ENCODE data around the gene GUCA2A.

GUCA2A gene

DNA sequence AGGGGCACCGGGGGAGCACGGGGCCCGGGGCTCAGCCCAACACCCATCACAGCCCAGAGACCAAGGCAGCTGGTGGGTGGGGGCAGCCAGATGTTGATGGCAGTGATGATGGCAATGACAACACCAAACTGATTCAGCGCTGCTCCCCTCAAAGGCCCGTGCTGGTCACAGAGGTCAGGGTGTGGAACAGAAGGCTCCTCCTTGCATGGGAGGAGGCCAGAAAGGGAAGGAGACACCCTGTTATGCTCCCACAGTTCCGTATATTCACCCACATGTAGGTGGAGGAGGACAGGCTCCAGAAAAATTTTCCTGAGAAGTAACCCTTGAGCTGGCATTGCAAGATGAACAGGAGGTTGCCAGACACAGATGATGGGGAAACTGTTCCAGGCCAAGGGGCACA lies 10.9 kb downstream of the GUCA2A start:
- no peak for DNase-seq (ENCODE audit: low spot score)

- DNase-seq (ENCODE audit: low spot score): no peak
Observed at GRCh38 chr1:42152907-42153600, 11.5 kb downstream of the GUCA2A start, which contains the start of gene GUCA2B. Gene GUCA2B (plus strand): TSS chr1:42153410. CDS start chr1:42153451, 41 bp downstream.

- DNase-seq (ENCODE audit: low spot score): no peak
Observed at GRCh38 chr1:42152119-42152518, 12.4 kb downstream of the GUCA2A start.

- DNase-seq (ENCODE audit: low spot score): no peak
Observed at GRCh38 chr1:42150651-42151050, 13.9 kb downstream of the GUCA2A start.

DNA sequence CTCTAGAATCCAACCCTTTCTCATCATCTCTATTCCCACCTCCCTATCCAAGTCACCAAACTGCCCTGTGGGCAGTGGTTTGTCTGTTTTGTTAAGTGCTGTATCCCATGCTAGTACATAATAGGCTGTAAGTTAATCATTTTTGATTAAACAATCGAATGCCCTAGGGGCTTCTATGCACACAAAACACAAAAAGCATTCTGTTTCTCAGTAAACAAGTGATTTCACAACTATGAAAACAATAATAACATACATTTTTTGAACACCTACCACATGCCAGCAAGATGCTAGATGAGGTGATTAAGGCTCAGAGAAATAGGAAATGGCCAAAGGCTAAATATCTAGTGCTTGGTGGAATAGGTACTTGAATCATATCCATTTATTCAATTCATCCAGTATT lies 16.4 kb downstream of the GUCA2A start:
- DNase-seq (ENCODE audit: low spot score): no peak

DNA sequence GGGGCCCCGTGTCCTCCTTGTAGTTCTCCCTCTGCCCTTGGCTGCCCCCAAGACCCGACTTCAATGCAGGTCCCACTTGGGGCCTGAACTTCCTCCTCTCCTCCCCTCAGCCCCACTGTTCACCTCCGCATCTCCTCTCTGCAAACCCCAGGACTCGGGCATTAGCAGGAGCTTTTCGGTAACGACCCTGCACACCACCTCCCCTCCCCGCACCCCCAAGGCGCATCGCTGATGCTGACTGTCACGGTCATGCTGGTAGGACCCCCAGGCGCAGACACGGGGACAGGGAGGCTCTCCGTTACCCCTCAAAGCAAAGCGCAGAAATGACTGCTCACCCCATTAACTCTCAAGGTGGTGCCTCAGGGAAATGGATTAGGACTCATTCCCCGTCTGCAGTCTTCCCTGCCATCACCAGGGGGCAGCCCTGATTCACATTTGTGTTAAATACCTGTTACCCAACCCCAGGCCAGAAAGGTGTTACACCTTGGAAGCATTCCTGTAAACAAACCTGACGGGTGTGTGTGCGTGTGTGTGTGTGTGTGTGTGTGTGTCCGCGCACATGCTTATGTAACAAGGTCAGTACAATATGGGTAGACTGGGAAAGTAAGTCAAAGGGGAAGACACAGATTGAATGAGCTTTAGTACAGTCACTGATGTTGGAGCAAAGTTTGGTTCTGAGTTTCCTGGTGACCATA lies 17.8 kb downstream of the GUCA2A start:
- peak; percentile 69 for DNase-seq (ENCODE audit: low spot score)

- DNase-seq (ENCODE audit: low spot score): no peak
Observed at GRCh38 chr1:42145764-42146625, 18.6 kb downstream of the GUCA2A start.

GRCh38 chr1:42145389-42145716 lies 19.2 kb downstream of the GUCA2A start:
- no peak for DNase-seq (ENCODE audit: low spot score)

DNA sequence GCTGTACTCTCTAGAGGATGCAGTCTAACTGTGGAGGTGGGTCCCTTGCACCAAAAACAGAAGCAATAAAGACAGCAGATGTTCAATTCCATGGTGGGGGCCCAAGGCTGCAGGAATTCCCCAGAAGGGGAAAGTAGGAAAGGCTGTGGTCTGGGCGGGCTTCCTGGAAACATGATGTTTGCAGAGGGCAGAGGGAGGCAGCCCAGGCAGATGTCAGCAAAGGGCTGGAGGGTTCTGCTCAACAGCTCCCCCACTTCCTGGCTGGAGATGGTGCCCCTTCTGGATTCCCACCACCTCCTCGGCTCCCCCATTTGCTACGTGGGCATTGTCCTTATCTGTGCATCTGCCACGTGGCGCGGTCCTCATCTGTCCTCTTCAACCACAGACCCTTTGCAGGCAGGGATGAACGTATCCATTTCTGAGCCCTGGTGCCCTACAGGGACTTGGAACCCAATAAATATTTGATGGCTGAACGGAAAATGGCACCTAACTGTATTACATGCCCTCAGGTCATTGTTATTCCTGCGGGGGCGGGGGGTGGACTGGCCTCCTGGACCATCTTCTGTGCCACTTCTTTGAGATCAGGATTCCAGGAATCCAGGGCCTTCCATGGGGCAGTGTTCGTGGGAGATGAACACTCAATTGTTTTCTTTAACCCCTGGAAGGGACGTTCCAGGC lies 19.7 kb downstream of the GUCA2A start:
- no peak for DNase-seq (ENCODE audit: low spot score)

DNA sequence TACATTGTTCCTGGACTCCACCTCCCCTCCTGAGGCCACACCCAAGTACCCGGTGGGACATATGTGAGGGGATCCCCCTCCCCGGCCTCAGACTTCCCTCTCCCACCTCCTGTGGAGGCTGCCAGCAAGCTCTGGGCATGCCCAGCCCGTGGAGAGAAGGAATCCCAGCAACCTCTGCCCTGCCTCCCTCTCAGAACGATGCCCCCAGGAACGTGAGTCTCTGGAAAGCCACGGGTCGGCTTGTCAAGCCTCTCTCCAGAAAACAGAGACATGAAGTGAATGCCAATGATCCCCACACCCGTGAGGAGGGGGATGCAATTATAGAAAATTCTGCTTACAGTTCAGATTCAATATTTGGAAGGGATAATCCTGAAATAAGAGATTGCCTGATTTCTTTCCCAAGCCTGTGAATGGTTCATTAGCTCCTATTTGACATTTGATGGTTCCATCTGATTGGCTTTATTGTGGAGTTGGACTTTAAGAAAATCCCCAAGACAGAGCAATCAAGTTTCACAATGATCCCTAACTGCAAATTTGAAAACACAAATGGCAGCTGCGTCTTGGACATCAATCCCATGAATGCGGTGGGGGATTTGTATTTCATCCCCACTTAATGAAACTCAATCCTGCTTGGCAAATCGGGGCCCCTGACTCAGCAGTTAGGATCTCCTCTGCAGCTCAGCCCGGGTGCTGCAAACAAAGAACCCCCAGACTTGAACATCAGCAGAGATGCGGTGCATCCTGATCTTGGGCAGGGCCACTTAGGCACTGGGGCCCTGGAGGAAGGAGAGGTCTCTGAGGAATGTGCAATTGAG lies 20.4 kb downstream of the GUCA2A start:
- no peak for DNase-seq (ENCODE audit: low spot score)

GRCh38 chr1:42142894-42143675 lies 21.5 kb downstream of the GUCA2A start:
- DNase-seq (ENCODE audit: low spot score): no peak

- no peak for DNase-seq (ENCODE audit: low spot score)
Observed at GRCh38 chr1:42141978-42142377, 22.6 kb downstream of the GUCA2A start.

- no peak for DNase-seq (ENCODE audit: low spot score)
Observed at GRCh38 chr1:42140191-42140590, 24.4 kb downstream of the GUCA2A start.

DNA sequence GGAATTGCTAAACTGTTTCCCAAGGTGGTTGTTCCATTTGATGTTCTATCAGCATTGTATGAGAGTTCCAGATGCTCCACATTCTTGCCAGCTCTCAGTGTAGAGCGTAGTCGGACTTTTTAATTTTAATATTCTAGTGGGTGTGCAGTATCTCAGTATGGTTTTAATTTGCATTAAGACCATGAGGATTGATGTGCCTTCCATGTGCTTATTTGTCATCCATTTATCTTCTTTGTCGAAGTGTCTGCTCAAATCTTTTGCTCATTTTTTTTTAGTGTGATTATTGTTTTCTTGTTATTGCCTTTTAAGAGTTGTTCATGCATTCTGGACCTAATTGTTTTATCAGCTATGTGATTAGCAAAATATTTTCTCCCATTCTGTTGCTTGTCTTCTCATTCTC lies 25.1 kb downstream of the GUCA2A start:
- DNase-seq (ENCODE audit: low spot score): no peak

DNA sequence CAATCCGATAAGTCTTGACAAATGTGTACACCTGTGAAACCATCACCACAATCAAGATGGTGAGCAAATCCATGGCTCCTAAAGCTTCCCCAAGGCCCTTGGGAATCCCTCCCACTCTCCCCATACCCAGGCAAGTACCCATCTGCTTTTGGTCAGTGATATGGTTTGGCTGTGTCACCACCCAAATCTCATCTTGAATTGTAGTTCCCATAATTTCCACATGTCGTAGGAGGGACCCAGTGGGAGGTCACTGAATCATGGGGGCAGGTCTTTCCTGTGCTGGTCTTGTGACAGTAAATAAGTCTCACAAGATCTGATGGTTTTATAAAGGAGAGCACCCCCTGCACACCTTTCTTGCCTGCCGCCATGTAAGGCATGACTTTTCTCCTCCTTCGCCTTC lies 26.0 kb downstream of the GUCA2A start:
- DNase-seq (ENCODE audit: low spot score): no peak

DNA sequence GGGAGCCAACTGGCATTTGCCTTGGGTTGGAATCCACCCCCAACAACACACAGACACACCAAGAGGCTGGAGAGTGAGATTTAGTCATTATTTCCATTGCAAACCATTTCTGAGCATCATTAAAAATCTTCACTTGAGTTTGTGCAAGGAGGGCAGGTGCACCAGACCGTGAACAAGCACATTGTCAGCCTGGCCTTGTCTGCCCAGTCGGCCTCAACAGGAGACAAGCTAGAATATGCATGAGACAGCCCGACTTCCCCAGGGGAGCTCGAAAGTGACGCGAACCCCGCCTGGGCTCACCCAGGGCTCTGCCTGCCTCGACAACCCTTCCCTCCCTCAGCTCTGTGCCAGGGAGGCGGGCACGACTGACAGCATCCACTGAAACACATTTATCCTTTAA lies 26.8 kb downstream of the GUCA2A start:
- no peak for DNase-seq (ENCODE audit: low spot score)

- DNase-seq (ENCODE audit: low spot score): no peak
Observed at GRCh38 chr1:42136466-42136865, 28.1 kb downstream of the GUCA2A start.

DNA sequence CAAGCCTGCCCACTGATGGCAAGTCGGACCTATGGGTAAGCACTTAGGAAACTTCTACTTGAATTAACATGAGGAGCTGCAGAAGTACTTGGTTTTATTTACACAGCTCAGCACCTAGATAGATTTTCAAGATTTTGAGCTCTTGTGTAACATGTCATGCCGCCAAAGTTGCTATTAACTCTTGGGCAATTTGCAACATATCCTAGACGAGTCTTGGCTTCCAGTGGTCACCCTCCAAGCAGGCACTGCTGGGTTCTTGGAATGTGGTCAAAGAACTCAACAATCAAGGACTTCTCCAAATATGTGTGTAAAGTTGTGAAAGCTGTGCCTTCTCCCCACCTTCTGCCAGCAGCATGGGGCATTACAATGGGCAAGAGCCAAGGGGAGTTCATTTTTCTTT lies 29.1 kb downstream of the GUCA2A start:
- DNase-seq (ENCODE audit: low spot score): no peak

GRCh38 chr1:42133809-42134526 lies 30.6 kb downstream of the GUCA2A start:
- DNase-seq (ENCODE audit: low spot score): no peak

GRCh38 chr1:42133390-42133789 lies 31.2 kb downstream of the GUCA2A start:
- no peak for DNase-seq (ENCODE audit: low spot score)
